CD14-positive monocyte (primary cell): ENCODE measurements around the gene STBD1. TPM values are rescaled to one million over a fixed set of nuclear protein-coding genes. Genes with fewer than 3 reads are reported as not detected.
A peak's percentile ranks its signal among the peaks of the same experiment; 100 is the strongest.

Experiments used
- DNase-seq, 3 donors: peaks; one replicate each; pipeline ENCODE4 v3.0.0-alpha.2; 2011 to 2022
- H2AFZ ChIP-seq: 2 replicates; pipeline ENCODE4 v1.6.0; 2012; ENCODE audit warnings: mild to moderate bottlenecking, low read depth, low read length, inconsistent platforms; ENCODE audit not compliant: insufficient read depth, poor library complexity, severe bottlenecking
- H3K27ac ChIP-seq, 2 donors: 1 replicate in 1 of 2; 2 replicates in 1 of 2; pipeline ENCODE4 v1.5.1; 2012 to 2013; ENCODE audit warnings: low read length in 2 of 2, control low read depth in 1 of 2, inconsistent platforms in 1 of 2, low read depth in 1 of 2, mild to moderate bottlenecking in 1 of 2
- H3K27me3 ChIP-seq, 2 donors: one replicate each; pipeline versions ENCODE4 v1.6.0 to v1.6.1; 2011 to 2013; ENCODE audit warnings: low read length in 2 of 2; ENCODE audit not compliant: control insufficient read depth in 2 of 2, insufficient read depth in 2 of 2
- H3K36me3 ChIP-seq, 2 donors: replicated peaks in 1 of 2; 1 replicate in 1 of 2; 2 replicates in 1 of 2; pipeline versions ENCODE4 v1.5.1 to v1.6.1; 2012 to 2013; ENCODE audit warnings: low read length in 2 of 2, control low read depth in 1 of 2, inconsistent platforms in 1 of 2, mild to moderate bottlenecking in 1 of 2; ENCODE audit not compliant: insufficient read depth in 2 of 2, control insufficient read depth in 1 of 2
- H3K4me1 ChIP-seq, 2 donors: 1 replicate in 1 of 2; 2 replicates in 1 of 2; pipeline versions ENCODE4 v1.5.1 to v1.6.1; 2012 to 2013; ENCODE audit warnings: low read length in 2 of 2, control low read depth in 1 of 2, inconsistent platforms in 1 of 2, mild to moderate bottlenecking in 1 of 2, moderate library complexity in 1 of 2; ENCODE audit not compliant: insufficient read depth in 2 of 2, control insufficient read depth in 1 of 2
- H3K4me2 ChIP-seq: replicated peaks from 2 replicates; pipeline ENCODE3; 2012; ENCODE audit warnings: low read length, moderate library complexity, mild to moderate bottlenecking; ENCODE audit not compliant: poor library complexity, severe bottlenecking; ENCODE audit errors: extremely low read depth
- H3K4me3 ChIP-seq, 3 experiments: fragments of 200-600 bp in 1 of 3; sonication (generic) in 1 of 3; replicated peaks in 1 of 3; 1 replicate in 2 of 3; 2 replicates in 1 of 3; pipeline ENCODE4 v1.5.1; 2011 to 2013; ENCODE audit warnings: low read length in 3 of 3, mild to moderate bottlenecking in 3 of 3, control low read depth in 2 of 3, low read depth in 2 of 3, inconsistent platforms in 1 of 3, moderate library complexity in 1 of 3
- H3K79me2 ChIP-seq: 2 replicates; pipeline ENCODE4 v1.6.0; 2012; ENCODE audit warnings: mild to moderate bottlenecking, control low read depth, inconsistent platforms, low read length, moderate library complexity; ENCODE audit not compliant: insufficient read depth
- H3K9ac ChIP-seq: 2 replicates; pipeline ENCODE4 v1.6.0; 2017; ENCODE audit warnings: low read length, mild to moderate bottlenecking; ENCODE audit not compliant: insufficient read depth, poor library complexity, severe bottlenecking
- H3K9me3 ChIP-seq, 2 donors: replicated peaks in 1 of 2; 1 replicate in 1 of 2; 2 replicates in 1 of 2; pipeline versions ENCODE4 v1.5.1 to v1.6.1; 2012 to 2013; ENCODE audit warnings: low read length in 2 of 2, control low read depth in 1 of 2; ENCODE audit not compliant: control insufficient read depth in 1 of 2, insufficient read depth in 1 of 2
- H4K20me1 ChIP-seq: 2 replicates; pipeline ENCODE4 v1.6.0; 2012; ENCODE audit warnings: mild to moderate bottlenecking, low read length, control low read depth, moderate library complexity; ENCODE audit not compliant: insufficient read depth
- H3K27ac Mint-ChIP-seq, 7 donors: one replicate each; pipeline ENCODE4 v1.8.0; 2020; ENCODE audit warnings: mild to moderate bottlenecking in 7 of 7, mixed read lengths in 7 of 7, moderate library complexity in 6 of 7, inconsistent platforms in 2 of 7
- H3K27me3 Mint-ChIP-seq, 3 donors: one replicate each; pipeline ENCODE4 v1.8.0; 2021 to 2022; ENCODE audit warnings: low read depth in 3 of 3, mild to moderate bottlenecking in 3 of 3, mixed read lengths in 3 of 3, moderate library complexity in 3 of 3, inconsistent platforms in 1 of 3
- H3K36me3 Mint-ChIP-seq, 2 donors: one replicate each; pipeline ENCODE4 v1.8.0; 2020; ENCODE audit warnings: mixed read lengths in 2 of 2, inconsistent platforms in 1 of 2, mild to moderate bottlenecking in 1 of 2
- H3K4me1 Mint-ChIP-seq: one replicate; pipeline ENCODE4 v1.8.0; 2020; ENCODE audit warnings: mild to moderate bottlenecking, mixed read lengths
- H3K4me3 Mint-ChIP-seq, 2 donors: one replicate each; pipeline ENCODE4 v1.8.0; 2020; ENCODE audit warnings: mild to moderate bottlenecking in 2 of 2, mixed read lengths in 2 of 2, moderate library complexity in 1 of 2
- H3K9me3 Mint-ChIP-seq, 7 donors: one replicate each; pipeline ENCODE4 v1.8.0; 2020 to 2022; ENCODE audit warnings: mixed read lengths in 7 of 7, mild to moderate bottlenecking in 6 of 7, moderate library complexity in 6 of 7, inconsistent platforms in 2 of 7
- WGBS: methylation state at CpG from one replicate; pipeline ENCODE4 v1.1.5; 2013; ENCODE audit warnings: missing lambda C conversion rate; ENCODE audit not compliant: insufficient coverage; 5-methylcytosine and 5-hydroxymethylcytosine counted together
- intact Hi-C, 2 donors: fragments of 100-400 bp; cut with micrococcal nuclease; formaldehyde crosslinking; loops; one replicate each; pipeline versions ENCODE4 v1.15.0 to v1.15.1; 2023
- polyA plus RNA-seq, 3 donors: library from polyadenylated mRNA; depleted of rRNA in 1 of 3; unstranded in 2 of 3; stranded (reverse) in 1 of 3; fragments of 300-500 nt in 2 of 3; fragments of >200 nt in 1 of 3; fragmentation: Illumina TruSeq in 2 of 3; gene quantifications; 1 replicate in 2 of 3; 2 replicates in 1 of 3; pipeline ENCODE4 v1.2.3, GENCODE V29; 2012 to 2021
- TF ChIP-seq, protein P1 (sequence below): fragments of 200-600 bp; IDR thresholded peaks from one replicate; pipeline ENCODE4 v1.8.0; 2022; ENCODE audit warnings: antibody characterized with exemption, mild to moderate bottlenecking

Gene STBD1
- polyA plus RNA-seq, 3 donors, result 0.53 to 1.5 (median 1.2) TPM

DNA sequence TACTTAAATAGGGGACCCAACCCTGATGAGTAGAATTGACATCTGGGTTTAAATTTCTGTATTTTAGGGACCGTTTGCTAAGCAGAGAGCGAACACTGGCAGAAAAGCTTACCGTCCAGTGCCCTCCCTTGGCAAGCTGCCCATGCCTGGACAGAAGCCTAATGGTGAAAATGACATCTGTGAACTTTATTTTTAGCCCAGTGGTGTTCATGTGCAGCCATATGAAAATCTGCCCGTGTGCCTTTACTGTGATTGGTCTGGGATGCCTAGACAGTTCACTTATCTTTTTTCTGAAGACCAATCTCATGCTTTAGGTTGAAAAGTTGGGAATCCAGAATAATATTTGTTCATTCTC, 1.1 kb downstream of the STBD1 start:
- H3K27me3 Mint-ChIP-seq, result peaks cover 0 to 1% (median 0%) of the 10 kb centered on the region in 3 donors
- Histone ChIP-seq H3K4me1 (peaks cover 37 to 48% of the 10 kb centered on the region in 2 donors), H3K9me3 (no peaks in the 10 kb centered on the region), H3K27me3 (no peaks in the 10 kb centered on the region), H3K36me3 (peaks cover 3 to 19% of the 10 kb centered on the region in 2 donors), H3K9ac (no peak overlapping the region), H3K79me2 (peaks cover 6% of the 10 kb centered on the region), H2AFZ (peak overlapping the region; percentile 98), H3K27ac (no peak overlapping the region), H3K4me3 (peak overlapping the region in 1 of 3 experiments; percentile 93), H3K4me2 (peak overlapping the region; percentile 98), H4K20me1 (no peaks in the 10 kb centered on the region)
- TF ChIP-seq, protein P1, sequence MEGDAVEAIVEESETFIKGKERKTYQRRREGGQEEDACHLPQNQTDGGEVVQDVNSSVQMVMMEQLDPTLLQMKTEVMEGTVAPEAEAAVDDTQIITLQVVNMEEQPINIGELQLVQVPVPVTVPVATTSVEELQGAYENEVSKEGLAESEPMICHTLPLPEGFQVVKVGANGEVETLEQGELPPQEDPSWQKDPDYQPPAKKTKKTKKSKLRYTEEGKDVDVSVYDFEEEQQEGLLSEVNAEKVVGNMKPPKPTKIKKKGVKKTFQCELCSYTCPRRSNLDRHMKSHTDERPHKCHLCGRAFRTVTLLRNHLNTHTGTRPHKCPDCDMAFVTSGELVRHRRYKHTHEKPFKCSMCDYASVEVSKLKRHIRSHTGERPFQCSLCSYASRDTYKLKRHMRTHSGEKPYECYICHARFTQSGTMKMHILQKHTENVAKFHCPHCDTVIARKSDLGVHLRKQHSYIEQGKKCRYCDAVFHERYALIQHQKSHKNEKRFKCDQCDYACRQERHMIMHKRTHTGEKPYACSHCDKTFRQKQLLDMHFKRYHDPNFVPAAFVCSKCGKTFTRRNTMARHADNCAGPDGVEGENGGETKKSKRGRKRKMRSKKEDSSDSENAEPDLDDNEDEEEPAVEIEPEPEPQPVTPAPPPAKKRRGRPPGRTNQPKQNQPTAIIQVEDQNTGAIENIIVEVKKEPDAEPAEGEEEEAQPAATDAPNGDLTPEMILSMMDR, result no peak
- 63% methylated on average over 3 of the region's 4 CpGs for WGBS
- peak overlapping the region; percentile 95 to 97 for H3K4me3 Mint-ChIP-seq
- intact Hi-C loops, result loop anchor here (5.0 to 10.0 kb wide), 2 partner anchors 55 to 93 kb away; partner anchors contain the start of genes FAM47E (in 1 of the 2) and SCARB2 (in 1 of the 2)
- H3K9me3 Mint-ChIP-seq, result no peaks in the 10 kb centered on the region
- peaks cover 38% of the 10 kb centered on the region for H3K4me1 Mint-ChIP-seq
- H3K27ac Mint-ChIP-seq, result no peak overlapping the region
- H3K36me3 Mint-ChIP-seq, result peaks cover 21 to 23% of the 10 kb centered on the region in 2 donors
- DNase-seq, result no peak

DNA sequence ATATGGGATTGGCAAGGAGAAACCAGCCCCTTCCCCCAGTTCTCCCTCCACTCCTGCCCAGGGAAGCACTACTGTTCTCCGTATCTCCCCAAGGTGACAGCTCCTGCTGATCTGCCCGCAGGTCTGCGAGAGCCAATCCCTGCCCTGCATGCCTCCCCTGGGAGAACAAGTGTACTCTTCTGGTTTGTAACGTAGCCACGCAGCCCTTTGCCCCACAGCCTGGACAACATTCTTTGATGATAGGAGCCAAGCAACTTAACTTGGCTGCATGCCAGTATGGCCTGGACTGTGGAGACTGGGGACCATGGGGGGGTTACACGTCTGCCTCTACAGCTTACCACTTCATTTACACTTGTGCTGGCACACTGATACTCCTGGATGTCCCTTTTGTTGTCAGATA, 2.0 kb downstream of the STBD1 start:
- H4K20me1 ChIP-seq, result no peaks in the 10 kb centered on the region
- H3K27me3 ChIP-seq, result no peaks in the 10 kb centered on the region
- H2AFZ ChIP-seq, result no peak overlapping the region
- Mint-ChIP-seq H3K36me3 (peaks cover 21 to 23% of the 10 kb centered on the region in 2 donors), H3K27me3 (peaks cover 0 to 1% (median 0%) of the 10 kb centered on the region in 3 donors), H3K9me3 (no peaks in the 10 kb centered on the region), H3K27ac (no peak overlapping the region), H3K4me1 (peaks cover 30% of the 10 kb centered on the region), H3K4me3 (no peak overlapping the region)
- peaks cover 28 to 39% of the 10 kb centered on the region in 2 donors for H3K4me1 ChIP-seq
- no peak for DNase-seq
- no peak overlapping the region for H3K27ac ChIP-seq
- 100% methylated on average over 5 of the region's 6 CpGs for WGBS
- TF ChIP-seq, protein P1, result no peak
- H3K4me2 ChIP-seq, result no peak overlapping the region
- H3K4me3 ChIP-seq, result no peak overlapping the region
- H3K36me3 ChIP-seq, result peaks cover 3 to 19% of the 10 kb centered on the region in 2 donors
- no peak overlapping the region for H3K9ac ChIP-seq
- H3K9me3 ChIP-seq, result no peaks in the 10 kb centered on the region
- peaks cover 6% of the 10 kb centered on the region for H3K79me2 ChIP-seq
- intact Hi-C loops, result loop anchor here (5.0 to 10.0 kb wide), 2 partner anchors 56 to 94 kb away; partner anchors contain the start of genes FAM47E (in 1 of the 2) and SCARB2 (in 1 of the 2)
